ENCODE measurements around the gene VKORC1L1.

- no peak for TF ChIP-seq YY1 (IDR thresholded peaks at IDR 0.05; ENCODE audit: insufficient read depth, insufficient read length)
- no peak for TF ChIP-seq SUZ12 (IDR thresholded peaks at IDR 0.05; ENCODE audit: extremely low read depth, insufficient read depth, insufficient read length)
- no peak for TF ChIP-seq ZNF274 (IDR thresholded peaks at IDR 0.05; ENCODE audit: low read depth, low read length)
Measured at GRCh38 chr7:65839846-65840245, 33.0 kb upstream of the VKORC1L1 start.
